GM12801 (cell line): ENCODE measurements around the gene SUCLG2.

Experiments used
- TF ChIP-seq, protein P1 (sequence below): IDR thresholded peaks from one replicate; pipeline ENCODE4 v1.5.1; 2011; ENCODE audit warnings: control low read depth; ENCODE audit not compliant: insufficient read length; ENCODE audit errors: extremely low read depth

SUCLG2 gene

DNA sequence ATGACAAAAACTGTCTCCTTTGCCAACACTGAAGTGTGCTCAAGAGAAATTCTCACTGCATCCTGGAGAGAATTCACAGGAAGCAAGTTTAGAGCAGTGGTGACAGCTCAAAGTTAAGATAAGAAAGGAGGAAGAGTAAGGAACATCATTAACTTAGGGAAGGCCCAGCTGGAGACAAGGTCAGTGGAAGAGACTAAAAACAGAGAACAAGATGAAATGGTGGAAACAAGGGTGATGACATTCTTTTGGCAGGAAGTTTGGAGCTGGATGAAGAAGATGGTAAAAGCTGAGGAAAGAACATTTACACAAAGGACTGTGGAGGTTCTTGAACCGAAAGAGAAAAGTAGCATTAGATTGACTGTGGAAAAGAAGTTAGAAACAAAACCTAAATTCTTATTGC is 6.7 kb upstream of the SUCLG2 start:
- TF ChIP-seq, protein P1, sequence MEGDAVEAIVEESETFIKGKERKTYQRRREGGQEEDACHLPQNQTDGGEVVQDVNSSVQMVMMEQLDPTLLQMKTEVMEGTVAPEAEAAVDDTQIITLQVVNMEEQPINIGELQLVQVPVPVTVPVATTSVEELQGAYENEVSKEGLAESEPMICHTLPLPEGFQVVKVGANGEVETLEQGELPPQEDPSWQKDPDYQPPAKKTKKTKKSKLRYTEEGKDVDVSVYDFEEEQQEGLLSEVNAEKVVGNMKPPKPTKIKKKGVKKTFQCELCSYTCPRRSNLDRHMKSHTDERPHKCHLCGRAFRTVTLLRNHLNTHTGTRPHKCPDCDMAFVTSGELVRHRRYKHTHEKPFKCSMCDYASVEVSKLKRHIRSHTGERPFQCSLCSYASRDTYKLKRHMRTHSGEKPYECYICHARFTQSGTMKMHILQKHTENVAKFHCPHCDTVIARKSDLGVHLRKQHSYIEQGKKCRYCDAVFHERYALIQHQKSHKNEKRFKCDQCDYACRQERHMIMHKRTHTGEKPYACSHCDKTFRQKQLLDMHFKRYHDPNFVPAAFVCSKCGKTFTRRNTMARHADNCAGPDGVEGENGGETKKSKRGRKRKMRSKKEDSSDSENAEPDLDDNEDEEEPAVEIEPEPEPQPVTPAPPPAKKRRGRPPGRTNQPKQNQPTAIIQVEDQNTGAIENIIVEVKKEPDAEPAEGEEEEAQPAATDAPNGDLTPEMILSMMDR, result no peak

DNA sequence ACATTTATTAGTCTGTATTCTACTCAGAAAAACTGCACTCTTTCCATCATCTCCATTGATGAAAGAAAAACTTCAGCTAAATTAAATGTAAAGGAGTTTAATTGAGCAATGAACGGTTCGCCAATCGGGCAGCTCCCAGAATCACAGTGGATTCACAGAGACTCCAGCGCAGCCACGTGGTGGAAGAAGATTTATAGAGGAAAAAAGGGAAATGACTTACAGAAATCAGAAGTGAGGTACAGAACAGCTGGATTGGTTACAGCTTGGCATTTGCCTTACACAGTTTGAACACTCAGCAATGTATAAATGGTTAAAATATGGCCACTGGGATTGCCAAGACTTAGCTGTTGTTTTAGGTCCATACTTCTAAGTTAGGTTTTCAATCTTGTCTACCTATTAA is 2.8 kb upstream of the SUCLG2 start:
- TF ChIP-seq, protein P1, result no peak

DNA sequence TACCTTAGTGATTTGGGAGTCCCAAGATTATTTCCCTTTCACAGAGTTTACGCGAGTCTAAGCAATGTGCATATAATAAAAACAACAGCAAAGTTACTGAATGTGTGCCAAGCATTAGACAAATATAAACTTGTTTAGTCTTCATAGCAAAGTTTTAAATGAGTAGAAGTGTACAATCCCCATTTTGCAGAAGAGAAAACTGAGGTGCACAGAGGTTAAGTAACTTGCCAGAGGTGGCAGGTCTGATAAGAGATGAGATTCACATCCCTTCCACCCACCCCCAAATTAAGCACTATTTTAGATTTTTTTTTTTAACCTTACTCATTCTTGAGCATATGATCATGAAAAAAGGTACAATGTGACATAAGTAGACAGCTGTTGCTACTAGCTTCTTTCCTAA is 2.2 kb upstream of the SUCLG2 start:
- TF ChIP-seq, protein P1, result no peak

DNA sequence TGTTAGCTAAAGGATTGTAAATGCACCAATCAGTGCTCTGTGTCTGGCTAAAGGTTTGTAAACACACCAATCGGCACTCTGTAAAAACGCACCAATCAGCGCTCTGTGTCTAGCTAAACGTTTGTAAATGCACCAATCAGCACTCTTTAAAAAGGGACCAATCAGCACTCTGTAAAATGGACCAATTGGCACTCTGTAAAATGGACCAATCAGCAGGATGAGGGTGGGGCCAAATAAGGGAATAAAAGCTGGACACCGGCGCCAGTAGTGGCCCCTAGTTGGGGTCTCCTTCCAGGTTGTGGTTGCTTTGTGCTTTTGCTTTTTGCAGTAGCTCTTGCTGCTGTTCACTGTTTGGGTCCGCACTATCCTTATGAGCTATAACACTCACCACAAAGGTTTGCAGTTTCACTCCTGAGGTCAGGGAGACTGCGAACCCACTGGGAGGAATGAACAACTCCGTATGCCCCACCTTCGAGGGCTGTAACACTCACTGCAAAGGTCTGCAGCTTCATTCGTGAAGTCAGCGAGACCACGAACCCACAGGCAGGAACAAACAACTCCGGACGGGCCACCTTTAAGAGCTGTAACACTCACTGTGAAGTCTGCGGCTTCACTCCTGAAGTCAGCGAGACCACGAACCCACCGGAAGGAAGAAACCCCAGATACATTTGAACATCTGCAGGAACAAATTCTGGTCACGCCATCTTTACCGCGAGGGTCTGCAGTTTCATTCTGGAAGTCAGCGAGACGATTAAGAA is 1.1 kb upstream of the SUCLG2 start:
- TF ChIP-seq, protein P1, result no peak

DNA sequence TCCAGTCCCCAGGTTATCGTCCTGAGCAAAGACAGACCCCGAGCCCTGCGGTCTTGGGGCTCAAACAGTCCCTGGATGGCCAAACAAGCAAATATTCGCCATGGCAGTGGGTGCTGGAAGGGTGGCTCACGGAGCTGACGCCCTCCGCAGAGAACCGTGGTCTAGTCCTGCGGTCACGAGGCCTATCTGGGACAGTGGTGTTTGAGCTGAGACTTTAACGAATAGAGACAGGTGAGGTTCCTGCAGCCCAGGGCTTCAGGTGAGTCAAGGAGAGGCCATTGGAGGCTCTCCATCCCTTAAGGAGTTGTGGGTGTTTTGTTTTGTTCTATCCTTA is 399 bp upstream of the SUCLG2 start:
- TF ChIP-seq, protein P1, result no peak

DNA sequence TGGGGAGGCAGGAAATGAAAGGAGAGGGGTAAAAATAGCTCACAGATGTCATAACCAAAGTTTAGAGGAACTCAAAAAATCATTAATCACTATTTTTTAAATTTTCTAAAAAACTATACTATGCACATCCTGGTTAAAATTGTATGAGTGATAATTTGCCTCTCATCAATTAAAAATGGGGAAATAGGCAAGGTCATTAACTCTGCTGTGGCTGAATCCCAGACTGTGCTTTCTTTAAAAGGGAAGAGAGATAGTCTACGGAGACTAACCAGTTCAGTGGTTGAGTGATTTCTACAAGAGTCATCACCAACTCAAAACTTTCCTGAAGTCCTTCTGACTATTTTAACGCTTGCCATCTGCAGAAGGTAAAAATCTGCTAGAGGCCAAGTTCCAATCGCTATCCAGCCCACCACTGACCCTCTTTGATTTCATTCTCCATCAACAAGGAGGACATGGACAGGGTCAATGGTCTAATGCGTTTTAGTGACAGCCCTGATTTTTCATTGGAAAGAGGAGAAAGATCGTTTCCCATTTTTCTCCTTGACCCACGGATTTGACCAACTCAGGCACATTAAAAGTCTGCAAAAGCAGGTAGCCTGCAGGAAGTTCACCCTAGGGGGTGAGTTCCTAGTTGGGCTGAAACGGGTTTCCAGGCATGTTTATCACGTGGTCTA is 850 bp downstream of the SUCLG2 start:
- TF ChIP-seq, protein P1, result no peak

DNA sequence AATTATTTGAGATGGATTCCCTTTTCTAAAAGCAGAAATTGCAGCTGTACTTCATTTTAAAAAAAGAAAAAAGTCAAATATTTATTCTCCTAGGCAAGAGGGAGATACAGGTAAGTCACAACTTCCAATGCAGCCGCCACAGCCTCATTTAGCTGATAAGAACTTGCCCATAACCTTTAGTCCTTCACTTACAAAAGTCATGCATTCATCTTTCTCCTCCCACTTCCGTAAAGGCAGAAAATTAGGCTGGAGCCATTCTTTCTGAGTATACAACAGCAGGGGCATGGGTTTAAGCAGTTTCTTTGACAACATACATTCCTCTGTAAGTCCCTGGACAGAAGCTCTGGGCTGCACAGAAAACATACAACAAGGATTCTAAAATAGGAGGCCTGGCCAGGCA is 4.3 kb downstream of the SUCLG2 start:
- TF ChIP-seq, protein P1, result no peak
